Kidney (tissue), 14 donors: ENCODE data around the gene EMP3. TPM values are rescaled to one million over a fixed set of nuclear protein-coding genes. Genes with fewer than 3 reads are reported as not detected.

Experiments used
- DNase-seq, 5 donors: peaks; one replicate each; pipeline ENCODE4 v3.0.0-alpha.2; 2013 to 2020
- FAIRE-seq: peaks from 2 replicates; lab custom pipeline; 2012; peaks lifted over from hg19 to GRCh38; lab: Jason Lieb, UNC
- H3K27ac ChIP-seq, 2 donors: one replicate each; pipeline ENCODE4 v1.7.0; 2013; ENCODE audit warnings: low read depth in 2 of 2, low read length in 2 of 2, inconsistent platforms in 1 of 2
- H3K27me3 ChIP-seq: one replicate; pipeline ENCODE4 v1.7.1; 2013; ENCODE audit warnings: low read length, inconsistent platforms; ENCODE audit not compliant: control insufficient read depth, insufficient read depth
- H3K36me3 ChIP-seq, 3 donors: one replicate each; pipeline versions ENCODE4 v1.7.0 to v1.7.1; 2013; ENCODE audit warnings: low read length in 3 of 3, control low read depth in 1 of 3, inconsistent platforms in 1 of 3; ENCODE audit not compliant: insufficient read depth in 3 of 3, control insufficient read depth in 2 of 3
- H3K4me1 ChIP-seq, 3 donors: one replicate each; pipeline versions ENCODE4 v1.7.0 to v1.7.1; 2013; ENCODE audit warnings: low read length in 3 of 3, inconsistent platforms in 1 of 3, low read depth in 1 of 3; ENCODE audit not compliant: control insufficient read depth in 2 of 3, insufficient read depth in 2 of 3
- H3K4me3 ChIP-seq, 3 donors: one replicate each; pipeline versions ENCODE4 v1.7.0 to v1.8.1; 2013; ENCODE audit warnings: low read length in 3 of 3, control low read depth in 1 of 3, inconsistent platforms in 1 of 3
- H3K9ac ChIP-seq, 3 donors: one replicate each; pipeline versions ENCODE4 v1.7.0 to v1.7.1; 2013; ENCODE audit warnings: low read length in 3 of 3, control low read depth in 1 of 3, inconsistent platforms in 1 of 3
- H3K9me3 ChIP-seq, 3 donors: one replicate each; pipeline versions ENCODE4 v1.7.0 to v1.7.1; 2013; ENCODE audit warnings: low read length in 3 of 3, control low read depth in 1 of 3, inconsistent platforms in 1 of 3; ENCODE audit not compliant: control insufficient read depth in 2 of 3, insufficient read depth in 1 of 3
- CTCF ChIP-seq: IDR thresholded peaks from 3 replicates; pipeline ENCODE4 v1.5.1; 2012; ENCODE audit warnings: mild to moderate bottlenecking, moderate library complexity, borderline replicate concordance; ENCODE audit not compliant: insufficient read depth; ENCODE audit errors: extremely low read depth
- intact Hi-C: fragments of 100-400 bp; cut with DNase I; formaldehyde crosslinking; loops from one replicate; pipeline ENCODE4 v1.11.1; 2022
- polyA plus RNA-seq: library from polyadenylated mRNA; stranded (reverse); fragments of 350-450 nt; fragmentation: Illumina TruSeq; extraction: RNeasy Lipid Tissue Mini Kit (QIAGEN cat#74804); gene quantifications from one replicate; pipeline ENCODE4 v1.2.3, GENCODE V29; 2014; ENCODE audit warnings: low read depth, low replicate concordance; ENCODE audit not compliant: insufficient read depth
- total RNA-seq: library from RNA; stranded (reverse); fragmentation: NEBNext Ultra II Directional; extraction: Animal tissue kit (Norgen Biotek cat#: 25700); gene quantifications from one replicate; pipeline ENCODE4 v1.2.1, GENCODE V29; 2021
- donor health status: control.
- donor health status: control.
- donor health status: control.
- donor health status: control.
- donor health status: control.
- donor health status: DM: yes; HTN: yes; CAD: no.
- donor health status: Normal renal cell carcinoma (clear cell type).

Gene EMP3
- total and polyA plus RNA-seq, 2 donors from 2014 or later = 75.9 to 78.6 TPM

GRCh38 chr19:48342841-48343540 is 17.6 kb downstream of the EMP3 start:
- no peak for TF ChIP-seq CTCF
- Histone ChIP-seq H3K4me3 (no peak overlapping the region), H3K4me1 (no peaks in the 10 kb centered on the region), H3K27me3 (no peaks in the 10 kb centered on the region), H3K9ac (no peak overlapping the region), H3K36me3 (peaks cover 0 to 5% (median 3%) of the 10 kb centered on the region in 3 donors), H3K9me3 (no peaks in the 10 kb centered on the region), H3K27ac (no peak overlapping the region)
- no peak for DNase-seq
- FAIRE-seq = no peak
- intact Hi-C loops = no loop called here

- intact Hi-C loops = no loop called here
Measured at GRCh38 chr19:48344892-48345291, 19.5 kb downstream of the EMP3 start.

GRCh38 chr19:48346191-48346590 is 20.8 kb downstream of the EMP3 start:
- FAIRE-seq (no peak), DNase-seq (no peak)
- no peak for TF ChIP-seq CTCF
- H3K9me3 ChIP-seq = no peaks in the 10 kb centered on the region
- H3K27ac ChIP-seq = no peak overlapping the region
- intact Hi-C loops = no loop called here
- H3K36me3 ChIP-seq = peaks cover 0 to 5% (median 3%) of the 10 kb centered on the region in 3 donors
- H3K4me1 ChIP-seq = peaks cover 0 to 3% (median 0%) of the 10 kb centered on the region in 3 donors
- H3K9ac ChIP-seq = no peak overlapping the region
- no peak overlapping the region for H3K4me3 ChIP-seq
- no peaks in the 10 kb centered on the region for H3K27me3 ChIP-seq

More at GRCh38 chr19:48344892-48345291, 19.5 kb downstream of the EMP3 start:
- peaks cover 0 to 3% (median 0%) of the 10 kb centered on the region in 3 donors for H3K4me1 ChIP-seq
- no peak for TF ChIP-seq CTCF
- H3K36me3 ChIP-seq = peaks cover 0 to 5% (median 3%) of the 10 kb centered on the region in 3 donors
- no peaks in the 10 kb centered on the region for H3K27me3 ChIP-seq
- FAIRE-seq = no peak
- no peak for DNase-seq
- no peak overlapping the region for H3K9ac ChIP-seq
- no peak overlapping the region for H3K27ac ChIP-seq
- H3K4me3 ChIP-seq = no peak overlapping the region
- H3K9me3 ChIP-seq = no peaks in the 10 kb centered on the region
